Kidney (tissue), 14 donors: Measurements from ENCODE around the gene TPM1. TPM values are rescaled to one million over a fixed set of nuclear protein-coding genes. Genes with fewer than 3 reads are reported as not detected.

Experiments used
- DNase-seq, 5 donors: peaks; one replicate each; pipeline ENCODE4 v3.0.0-alpha.2; 2013 to 2020
- FAIRE-seq: peaks from 2 replicates; lab custom pipeline; 2012; peaks lifted over from hg19 to GRCh38; lab: Jason Lieb, UNC
- H3K27ac ChIP-seq, 2 donors: one replicate each; pipeline ENCODE4 v1.7.0; 2013; ENCODE audit warnings: low read depth in 2 of 2, low read length in 2 of 2, inconsistent platforms in 1 of 2
- H3K27me3 ChIP-seq: one replicate; pipeline ENCODE4 v1.7.1; 2013; ENCODE audit warnings: low read length, inconsistent platforms; ENCODE audit not compliant: control insufficient read depth, insufficient read depth
- H3K36me3 ChIP-seq, 3 donors: one replicate each; pipeline versions ENCODE4 v1.7.0 to v1.7.1; 2013; ENCODE audit warnings: low read length in 3 of 3, control low read depth in 1 of 3, inconsistent platforms in 1 of 3; ENCODE audit not compliant: insufficient read depth in 3 of 3, control insufficient read depth in 2 of 3
- H3K4me1 ChIP-seq, 3 donors: one replicate each; pipeline versions ENCODE4 v1.7.0 to v1.7.1; 2013; ENCODE audit warnings: low read length in 3 of 3, inconsistent platforms in 1 of 3, low read depth in 1 of 3; ENCODE audit not compliant: control insufficient read depth in 2 of 3, insufficient read depth in 2 of 3
- H3K4me3 ChIP-seq, 3 donors: one replicate each; pipeline versions ENCODE4 v1.7.0 to v1.8.1; 2013; ENCODE audit warnings: low read length in 3 of 3, control low read depth in 1 of 3, inconsistent platforms in 1 of 3
- H3K9ac ChIP-seq, 3 donors: one replicate each; pipeline versions ENCODE4 v1.7.0 to v1.7.1; 2013; ENCODE audit warnings: low read length in 3 of 3, control low read depth in 1 of 3, inconsistent platforms in 1 of 3
- H3K9me3 ChIP-seq, 3 donors: one replicate each; pipeline versions ENCODE4 v1.7.0 to v1.7.1; 2013; ENCODE audit warnings: low read length in 3 of 3, control low read depth in 1 of 3, inconsistent platforms in 1 of 3; ENCODE audit not compliant: control insufficient read depth in 2 of 3, insufficient read depth in 1 of 3
- intact Hi-C: fragments of 100-400 bp; cut with DNase I; formaldehyde crosslinking; loops from one replicate; pipeline ENCODE4 v1.11.1; 2022
- polyA plus RNA-seq: library from polyadenylated mRNA; stranded (reverse); fragments of 350-450 nt; fragmentation: Illumina TruSeq; extraction: RNeasy Lipid Tissue Mini Kit (QIAGEN cat#74804); gene quantifications from one replicate; pipeline ENCODE4 v1.2.3, GENCODE V29; 2014; ENCODE audit warnings: low read depth, low replicate concordance; ENCODE audit not compliant: insufficient read depth
- total RNA-seq: library from RNA; stranded (reverse); fragmentation: NEBNext Ultra II Directional; extraction: Animal tissue kit (Norgen Biotek cat#: 25700); gene quantifications from one replicate; pipeline ENCODE4 v1.2.1, GENCODE V29; 2021
- TF ChIP-seq, protein P1 (sequence below): IDR thresholded peaks from 3 replicates; pipeline ENCODE4 v1.5.1; 2012; ENCODE audit warnings: mild to moderate bottlenecking, moderate library complexity, borderline replicate concordance; ENCODE audit not compliant: insufficient read depth; ENCODE audit errors: extremely low read depth
- donor health status: control.
- donor health status: control.
- donor health status: control.
- donor health status: control.
- donor health status: control.
- donor health status: DM: yes; HTN: yes; CAD: no.
- donor health status: Normal renal cell carcinoma (clear cell type).

TPM1 gene
- total and polyA plus RNA-seq, 2 donors from 2014 or later, result 252 to 473 TPM

DNA sequence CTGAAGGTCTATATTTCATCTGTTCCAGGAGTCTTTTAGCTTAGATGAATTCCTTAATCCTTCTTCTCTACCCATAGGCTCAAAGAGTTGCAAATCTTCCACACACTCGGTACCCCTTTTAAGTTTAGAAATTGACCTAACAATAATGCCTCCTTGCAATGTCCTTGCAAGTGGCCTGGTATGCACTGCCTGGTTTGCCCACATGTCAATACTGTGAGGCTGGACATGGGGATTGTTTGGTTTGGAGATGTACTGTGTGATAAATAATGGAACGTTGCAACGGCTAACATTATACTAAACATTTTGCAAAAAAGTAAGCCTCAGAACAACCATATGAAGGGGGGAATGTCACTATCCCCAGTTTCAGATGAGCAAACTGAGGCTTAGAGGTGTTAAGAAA is 22.4 kb upstream of the TPM1 start:
- no peaks in the 10 kb centered on the region for H3K9me3 ChIP-seq
- no peaks in the 10 kb centered on the region for H3K27me3 ChIP-seq
- intact Hi-C loops, result no loop called here
- H3K36me3 ChIP-seq, result no peaks in the 10 kb centered on the region
- TF ChIP-seq, protein P1, sequence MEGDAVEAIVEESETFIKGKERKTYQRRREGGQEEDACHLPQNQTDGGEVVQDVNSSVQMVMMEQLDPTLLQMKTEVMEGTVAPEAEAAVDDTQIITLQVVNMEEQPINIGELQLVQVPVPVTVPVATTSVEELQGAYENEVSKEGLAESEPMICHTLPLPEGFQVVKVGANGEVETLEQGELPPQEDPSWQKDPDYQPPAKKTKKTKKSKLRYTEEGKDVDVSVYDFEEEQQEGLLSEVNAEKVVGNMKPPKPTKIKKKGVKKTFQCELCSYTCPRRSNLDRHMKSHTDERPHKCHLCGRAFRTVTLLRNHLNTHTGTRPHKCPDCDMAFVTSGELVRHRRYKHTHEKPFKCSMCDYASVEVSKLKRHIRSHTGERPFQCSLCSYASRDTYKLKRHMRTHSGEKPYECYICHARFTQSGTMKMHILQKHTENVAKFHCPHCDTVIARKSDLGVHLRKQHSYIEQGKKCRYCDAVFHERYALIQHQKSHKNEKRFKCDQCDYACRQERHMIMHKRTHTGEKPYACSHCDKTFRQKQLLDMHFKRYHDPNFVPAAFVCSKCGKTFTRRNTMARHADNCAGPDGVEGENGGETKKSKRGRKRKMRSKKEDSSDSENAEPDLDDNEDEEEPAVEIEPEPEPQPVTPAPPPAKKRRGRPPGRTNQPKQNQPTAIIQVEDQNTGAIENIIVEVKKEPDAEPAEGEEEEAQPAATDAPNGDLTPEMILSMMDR, result no peak
- H3K4me1 ChIP-seq, result no peaks in the 10 kb centered on the region
- no peak overlapping the region for H3K27ac ChIP-seq
- H3K4me3 ChIP-seq, result no peak overlapping the region
- DNase-seq (no peak), FAIRE-seq (no peak)
- H3K9ac ChIP-seq, result no peak overlapping the region

DNA sequence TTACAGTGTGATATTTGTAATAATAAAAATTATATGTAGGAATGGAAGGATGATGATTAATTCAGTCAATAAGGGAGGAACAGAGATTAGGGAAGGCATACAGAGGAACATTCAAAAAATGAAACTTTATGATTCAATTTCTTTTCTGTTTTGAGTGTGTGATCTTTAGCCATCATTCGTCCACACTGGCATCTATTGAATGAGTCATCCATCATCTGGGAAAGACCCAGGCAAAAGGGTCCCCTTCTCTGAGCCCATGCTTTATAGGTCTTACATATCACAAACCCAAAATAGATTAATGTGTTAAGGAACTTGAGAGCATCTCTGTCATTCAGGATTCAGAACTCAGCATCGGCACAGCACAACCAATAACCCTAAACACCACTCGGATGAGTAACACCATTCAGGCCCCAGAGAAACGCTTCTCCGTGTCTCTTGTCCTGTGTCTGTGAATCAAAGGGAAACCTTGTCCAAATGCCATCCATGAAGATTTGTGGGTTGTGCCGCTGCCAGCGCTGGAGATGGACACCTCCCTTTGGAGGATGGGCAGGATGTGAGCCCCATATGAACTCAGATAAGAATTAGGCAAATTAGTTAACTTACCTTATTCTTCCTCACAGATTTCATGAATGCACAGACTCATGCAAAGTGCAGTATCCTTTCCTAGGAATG is 21.7 kb upstream of the TPM1 start:
- H3K9ac ChIP-seq, result no peak overlapping the region
- no peak overlapping the region for H3K27ac ChIP-seq
- DNase-seq (no peak), FAIRE-seq (no peak)
- intact Hi-C loops, result no loop called here
- no peaks in the 10 kb centered on the region for H3K27me3 ChIP-seq
- no peak overlapping the region for H3K4me3 ChIP-seq
- H3K9me3 ChIP-seq, result no peaks in the 10 kb centered on the region
- no peaks in the 10 kb centered on the region for H3K36me3 ChIP-seq
- no peaks in the 10 kb centered on the region for H3K4me1 ChIP-seq
- TF ChIP-seq, protein P1, result no peak

DNA sequence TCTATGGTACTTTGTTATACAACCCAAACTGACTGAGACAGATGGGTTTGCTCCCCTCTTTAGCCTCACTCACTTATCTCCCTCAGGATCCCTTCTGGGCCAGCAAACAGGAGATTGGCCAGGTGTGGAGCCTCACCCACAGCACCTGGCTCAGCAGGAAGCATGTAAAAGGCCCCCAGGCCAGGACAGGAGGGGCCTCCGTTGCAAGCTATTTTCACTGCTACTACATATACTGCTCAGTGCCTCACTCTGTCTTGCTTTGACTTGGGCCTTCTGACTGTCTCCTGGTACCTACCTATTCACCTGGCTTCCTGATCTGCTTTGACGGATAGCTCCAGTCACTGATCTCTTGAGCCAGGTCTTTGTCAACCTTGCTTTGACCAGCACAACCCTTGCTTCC is 20.4 kb upstream of the TPM1 start:
- no peak for FAIRE-seq

More for the DNA sequence above, 20.4 kb upstream of the TPM1 start:
- H3K9me3 ChIP-seq, result no peaks in the 10 kb centered on the region
- H3K4me1 ChIP-seq, result no peaks in the 10 kb centered on the region
- no peak overlapping the region for H3K27ac ChIP-seq
- no peak for DNase-seq
- H3K36me3 ChIP-seq, result no peaks in the 10 kb centered on the region
- no peaks in the 10 kb centered on the region for H3K27me3 ChIP-seq
- intact Hi-C loops, result no loop called here
- H3K4me3 ChIP-seq, result no peak overlapping the region
- TF ChIP-seq, protein P1, result no peak
- no peak overlapping the region for H3K9ac ChIP-seq
